Activated T-helper 1 cell treated with anti-CD3 and anti-CD28 coated beads, Interleukin-12 subunit alpha, Interleukin-12 subunit beta, Interleukin-2, Interleukin-4 antibody, amounts not matched to agents 30 ng/mL and 10 ng/mL and 1 ng/mL, durations not matched to agents 14 hours and 24 hours and 36 hours (primary cell): ENCODE data around the gene FAIM2. TPM values are rescaled to one million over a fixed set of nuclear protein-coding genes. Genes with fewer than 3 reads are reported as not detected.

Experiments
- DNase-seq: peaks from one replicate; pipeline ENCODE4 v3.0.0; 2021; ENCODE audit warnings: low spot score
- H3K27ac Mint-ChIP-seq: one replicate; pipeline ENCODE4 v1.8.0; 2021; ENCODE audit warnings: mild to moderate bottlenecking, mixed read lengths
- H3K27me3 Mint-ChIP-seq: one replicate; pipeline ENCODE4 v1.8.0; 2022; ENCODE audit warnings: mild to moderate bottlenecking, moderate library complexity, mixed read lengths; ENCODE audit not compliant: insufficient read depth
- H3K36me3 Mint-ChIP-seq: one replicate; pipeline ENCODE4 v1.8.0; 2021; ENCODE audit warnings: low read depth, mixed read lengths
- H3K4me1 Mint-ChIP-seq: one replicate; pipeline ENCODE4 v1.8.0; 2021; ENCODE audit warnings: low read depth, mixed read lengths
- H3K4me3 Mint-ChIP-seq: one replicate; pipeline ENCODE4 v1.8.0; 2021; ENCODE audit warnings: mild to moderate bottlenecking, moderate library complexity, mixed read lengths
- H3K9me3 Mint-ChIP-seq: one replicate; pipeline ENCODE4 v1.8.0; 2021; ENCODE audit warnings: mixed read lengths
- intact Hi-C: fragments of 100-400 bp; cut with micrococcal nuclease; formaldehyde crosslinking; loops from one replicate; pipeline ENCODE4 v1.15.1; 2024
- total RNA-seq: library from RNA; stranded (reverse); gene quantifications from 2 replicates; pipeline ENCODE4 v1.2.3, GENCODE V29; 2022

FAIM2 gene
- total RNA-seq, 1 donor from 2014 or later, result 0.49 TPM

DNA sequence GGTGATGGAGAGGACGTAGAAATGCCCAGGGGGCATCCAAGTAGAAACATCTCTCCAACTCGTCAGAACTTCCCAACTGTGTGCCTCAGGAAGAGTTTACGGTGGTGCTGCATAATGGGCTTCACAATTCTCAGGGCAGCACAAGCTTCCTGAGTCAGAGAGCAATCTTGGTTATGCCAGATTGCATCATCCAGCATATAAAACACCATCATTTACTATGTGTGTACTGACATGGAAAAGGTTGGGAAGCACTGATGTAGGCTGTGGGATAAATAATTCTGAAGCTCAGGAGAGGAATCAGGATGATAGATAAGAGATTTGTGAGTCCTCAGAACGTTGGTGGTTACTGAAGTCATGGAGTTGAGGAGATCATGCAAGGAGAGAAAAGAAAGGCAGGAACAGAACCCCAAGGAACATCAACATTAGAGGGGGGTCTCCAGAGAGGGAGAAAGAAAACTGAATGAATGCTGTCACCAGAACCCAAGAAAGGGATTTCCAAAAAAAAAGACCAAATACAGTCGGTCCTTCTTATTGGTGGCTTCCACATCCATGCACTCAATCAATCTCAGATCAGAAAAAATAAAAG lies 70.8 kb downstream of the FAIM2 start:
- H3K4me1 Mint-ChIP-seq, result peaks cover 13% of the 10 kb centered on the region
- no peak for DNase-seq
- H3K4me3 Mint-ChIP-seq, result no peak overlapping the region
- H3K27me3 Mint-ChIP-seq, result peaks cover 20% of the 10 kb centered on the region
- H3K9me3 Mint-ChIP-seq, result no peaks in the 10 kb centered on the region
- H3K27ac Mint-ChIP-seq, result no peak overlapping the region
- H3K36me3 Mint-ChIP-seq, result no peaks in the 10 kb centered on the region
- intact Hi-C loops, result no loop called here

DNA sequence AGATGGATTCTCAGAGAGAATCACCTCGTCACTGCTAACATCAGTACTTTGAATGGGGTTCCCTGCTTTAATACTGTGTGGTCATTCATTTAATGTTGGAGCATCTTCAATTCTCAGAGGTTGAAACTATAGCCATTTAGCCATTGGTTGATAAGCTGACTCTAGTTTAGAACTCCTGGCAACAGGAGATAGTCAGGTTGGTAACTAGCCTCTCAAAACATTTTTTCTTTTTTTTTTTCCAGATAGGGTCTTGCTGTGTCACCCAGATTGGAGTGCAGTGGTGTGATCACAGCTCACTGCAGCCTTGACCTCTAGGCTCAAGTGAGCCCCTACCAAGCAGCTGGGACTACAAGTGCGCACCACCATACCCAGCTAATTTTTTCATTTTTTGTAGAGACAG lies 72.0 kb downstream of the FAIM2 start:
- intact Hi-C loops, result no loop called here
- H3K9me3 Mint-ChIP-seq, result no peaks in the 10 kb centered on the region
- DNase-seq, result no peak
- H3K4me3 Mint-ChIP-seq, result no peak overlapping the region
- no peaks in the 10 kb centered on the region for H3K36me3 Mint-ChIP-seq
- H3K27me3 Mint-ChIP-seq, result peaks cover 24% of the 10 kb centered on the region
- H3K27ac Mint-ChIP-seq, result no peak overlapping the region
- peaks cover 21% of the 10 kb centered on the region for H3K4me1 Mint-ChIP-seq

DNA sequence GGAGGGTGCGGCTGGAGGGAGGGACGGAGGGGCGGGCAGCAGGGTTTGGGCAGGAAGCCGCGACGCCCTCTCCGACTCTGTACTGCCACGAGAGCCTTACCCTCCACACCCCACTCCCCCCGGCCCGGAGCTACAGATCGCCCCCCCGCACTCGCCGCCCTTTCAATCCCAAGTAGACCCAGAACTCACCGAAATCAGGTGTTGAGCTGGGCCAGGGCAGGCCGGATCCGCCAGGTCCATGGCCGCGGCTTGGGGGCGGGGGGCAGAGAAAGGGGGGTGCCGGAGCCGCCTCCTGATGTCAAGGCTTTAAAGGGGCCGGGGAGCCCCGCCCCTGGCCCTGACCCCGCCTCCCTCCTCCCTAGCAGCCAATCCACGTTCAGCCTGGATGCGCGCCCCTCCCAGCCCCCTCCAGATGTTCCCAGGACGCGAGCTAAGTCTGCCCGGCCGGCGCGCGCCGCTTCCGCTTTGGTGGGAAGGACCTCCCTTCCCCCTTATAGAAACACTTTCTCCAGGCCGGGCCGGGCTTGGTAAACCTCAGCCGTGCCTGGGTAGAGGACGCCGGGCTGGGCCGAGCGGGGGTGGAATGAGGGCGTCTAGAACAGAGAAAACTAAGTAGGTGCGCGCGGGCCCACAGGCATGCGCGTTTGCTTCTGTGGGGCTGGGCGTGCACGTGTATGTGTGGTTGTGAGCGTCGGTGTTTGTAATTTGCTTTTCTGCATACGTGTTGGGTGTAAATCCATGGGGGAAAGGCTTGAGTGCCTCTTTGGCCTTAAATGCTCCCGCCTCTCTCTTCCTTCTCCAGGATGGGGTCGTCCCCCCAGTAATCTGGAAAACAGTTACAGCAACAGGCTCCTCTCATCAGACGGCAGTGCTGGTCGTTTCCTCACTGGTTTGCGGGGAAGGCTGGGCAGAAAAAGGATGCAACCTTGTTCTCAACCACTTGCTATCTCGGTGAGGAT lies 75.3 kb downstream of the FAIM2 start, which contains the start of gene NCKAP5L:
TSS of gene NCKAP5L (minus strand) at position 281 of the 959 bp plus-strand sequence. CDS start 24,369 bp downstream, outside the sequence.
- Mint-ChIP-seq H3K36me3 (no peaks in the 10 kb centered on the region), H3K27me3 (peaks cover 24% of the 10 kb centered on the region), H3K4me1 (peaks cover 28% of the 10 kb centered on the region), H3K9me3 (no peaks in the 10 kb centered on the region), H3K4me3 (peak within 1 kb of the TSS; percentile 96), H3K27ac (peak within 1 kb of the TSS; percentile 91)
- peak; percentile 86 for DNase-seq
- intact Hi-C loops, result loop anchor here (1.0 to 2.0 kb wide), 5 partner anchors 14 to 640 kb away; partner anchors contain the start of genes PRPF40B, TMBIM6 and TUBA1A

DNA sequence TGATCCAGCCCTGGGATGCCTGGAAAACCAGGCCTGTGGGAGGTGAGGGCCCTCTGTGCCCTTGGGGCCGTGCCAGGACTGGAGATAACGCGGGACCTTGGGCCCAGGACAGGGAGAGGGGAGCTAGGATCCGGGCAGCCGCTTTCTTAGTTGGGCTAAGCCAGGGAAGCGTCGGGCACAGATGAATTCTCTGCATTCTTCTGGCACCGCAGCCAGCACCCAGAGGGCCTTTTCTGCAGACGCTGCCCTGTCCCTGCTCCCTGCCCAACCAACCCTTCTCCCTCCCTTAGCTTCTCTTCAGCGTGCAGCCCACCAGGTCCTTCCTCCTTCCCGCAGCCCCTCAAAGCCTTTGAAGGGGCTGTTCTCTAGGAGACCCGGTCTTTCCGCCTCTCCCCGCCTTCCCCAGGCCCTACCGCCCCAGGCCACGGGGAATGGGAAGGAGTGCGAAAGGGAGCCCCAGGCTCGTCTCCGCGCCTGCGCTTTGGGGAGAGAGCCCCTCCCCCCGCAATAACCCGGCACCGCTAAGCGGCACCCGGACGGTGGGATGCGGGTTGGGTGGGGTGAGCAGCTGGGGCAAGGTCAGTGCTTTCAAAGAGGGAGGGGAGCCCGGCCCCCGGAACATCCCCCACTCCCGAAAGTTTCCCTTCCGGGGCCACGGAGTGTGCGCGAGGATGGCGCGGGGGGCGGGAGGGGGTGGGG lies 76.2 kb downstream of the FAIM2 start:
- Mint-ChIP-seq H3K9me3 (no peaks in the 10 kb centered on the region), H3K4me3 (peak overlapping the region; percentile 96), H3K4me1 (peaks cover 28% of the 10 kb centered on the region), H3K27ac (no peak overlapping the region), H3K36me3 (no peaks in the 10 kb centered on the region), H3K27me3 (peaks cover 20% of the 10 kb centered on the region)
- intact Hi-C loops, result loop anchor here (1.0 to 2.0 kb wide), 5 partner anchors 15 to 639 kb away; partner anchors contain the start of genes PRPF40B, TMBIM6 and TUBA1A
- DNase-seq, result no peak

DNA sequence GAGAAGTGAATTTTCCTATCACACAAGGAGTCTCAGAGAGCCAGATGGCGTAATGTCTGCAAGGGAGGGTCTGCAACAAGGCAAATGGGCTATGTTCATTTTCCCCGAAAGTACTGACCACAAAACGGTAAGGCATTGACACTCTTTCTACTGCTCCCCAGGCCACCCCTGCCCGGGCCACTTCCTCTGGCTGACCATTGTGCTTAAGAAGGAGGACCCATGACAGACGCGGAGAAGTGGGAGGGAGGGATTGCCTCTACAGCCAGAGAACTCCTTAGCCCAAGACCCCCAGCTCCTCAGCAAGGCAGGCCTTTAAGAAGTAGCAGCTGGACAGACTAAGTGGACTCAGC lies 76.7 kb downstream of the FAIM2 start:
- H3K9me3 Mint-ChIP-seq, result no peaks in the 10 kb centered on the region
- peaks cover 28% of the 10 kb centered on the region for H3K4me1 Mint-ChIP-seq
- no peaks in the 10 kb centered on the region for H3K36me3 Mint-ChIP-seq
- peaks cover 18% of the 10 kb centered on the region for H3K27me3 Mint-ChIP-seq
- peak overlapping the region; percentile 73 for H3K4me3 Mint-ChIP-seq
- DNase-seq, result no peak
- intact Hi-C loops, result no loop called here
- no peak overlapping the region for H3K27ac Mint-ChIP-seq

DNA sequence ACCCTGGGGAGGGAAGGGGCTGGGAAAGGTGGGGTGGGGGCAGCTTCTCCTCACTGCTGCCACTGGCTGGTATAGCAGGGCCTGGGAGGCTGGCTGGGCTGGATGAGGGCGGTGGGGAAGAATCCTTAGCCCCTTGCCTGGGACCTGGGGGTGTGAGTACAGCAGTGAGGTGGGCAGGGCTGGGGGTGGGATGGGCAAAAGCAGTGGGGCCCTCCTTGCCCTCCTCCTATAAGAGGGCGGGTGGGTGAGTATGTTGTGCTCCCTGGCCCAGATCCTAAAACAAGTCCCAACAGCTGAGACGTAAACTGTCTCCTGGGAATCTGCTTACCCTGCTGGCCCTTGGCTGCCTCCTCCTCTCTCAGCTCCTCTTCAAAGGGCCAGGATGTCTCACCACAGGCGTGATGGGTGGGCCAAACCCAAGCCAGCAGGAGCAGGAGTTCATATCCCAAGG lies 77.7 kb downstream of the FAIM2 start:
- H3K4me3 Mint-ChIP-seq, result peak overlapping the region; percentile 73
- peaks cover 16% of the 10 kb centered on the region for H3K27me3 Mint-ChIP-seq
- no peak overlapping the region for H3K27ac Mint-ChIP-seq
- no peak for DNase-seq
- no peaks in the 10 kb centered on the region for H3K36me3 Mint-ChIP-seq
- peaks cover 35% of the 10 kb centered on the region for H3K4me1 Mint-ChIP-seq
- intact Hi-C loops, result no loop called here
- H3K9me3 Mint-ChIP-seq, result no peaks in the 10 kb centered on the region

DNA sequence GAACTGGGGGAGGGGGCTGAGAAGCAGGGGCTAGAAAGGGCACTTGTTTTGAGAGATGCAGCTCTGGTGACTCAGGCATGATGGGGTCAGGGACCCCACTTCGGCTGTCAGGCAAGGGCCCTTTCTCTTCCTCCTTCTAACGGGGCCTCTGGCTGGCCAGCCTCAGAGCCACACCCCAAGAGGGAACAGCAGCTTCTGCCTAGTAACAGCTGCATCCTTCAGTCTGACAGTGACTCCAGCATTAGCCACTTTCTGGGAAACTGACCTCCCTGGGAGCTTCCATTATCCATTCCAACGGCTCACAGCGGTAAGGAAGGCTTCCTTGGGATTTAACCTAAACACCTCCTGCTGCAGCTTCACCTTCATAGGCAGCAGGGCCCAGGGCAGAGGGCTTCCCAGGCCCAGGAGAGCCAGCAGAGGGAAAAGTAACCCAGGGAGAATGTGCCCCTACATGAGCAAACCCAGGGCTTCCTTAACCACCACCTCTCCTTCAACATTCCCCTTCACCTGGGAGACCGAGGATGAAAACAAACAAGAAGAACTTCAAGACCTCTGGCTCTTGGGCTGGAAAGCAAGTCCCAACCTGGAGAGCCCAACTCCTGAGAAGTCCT lies 78.2 kb downstream of the FAIM2 start:
- no peaks in the 10 kb centered on the region for H3K9me3 Mint-ChIP-seq
- no peaks in the 10 kb centered on the region for H3K36me3 Mint-ChIP-seq
- intact Hi-C loops, result no loop called here
- peaks cover 15% of the 10 kb centered on the region for H3K27me3 Mint-ChIP-seq
- H3K27ac Mint-ChIP-seq, result no peak overlapping the region
- H3K4me3 Mint-ChIP-seq, result no peak overlapping the region
- no peak for DNase-seq
- peaks cover 38% of the 10 kb centered on the region for H3K4me1 Mint-ChIP-seq

DNA sequence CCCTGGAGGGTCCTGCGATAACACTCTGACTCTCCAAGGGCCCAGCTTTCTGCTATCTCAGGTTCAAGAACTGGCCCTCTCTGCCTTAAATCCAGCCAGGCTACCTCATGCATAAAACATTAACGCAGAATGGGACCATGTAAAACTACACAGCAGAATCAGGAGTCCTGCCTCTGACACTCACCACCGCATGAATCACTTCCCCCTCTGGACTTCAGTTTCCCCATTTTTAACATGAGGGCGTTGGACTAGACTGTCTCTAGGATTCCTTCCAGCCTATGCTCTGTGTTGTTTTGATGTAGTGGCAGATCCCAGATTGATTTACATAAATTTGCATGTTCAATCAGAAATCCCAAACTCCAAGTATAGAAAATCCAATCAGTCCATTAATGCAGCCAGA lies 78.8 kb downstream of the FAIM2 start:
- Mint-ChIP-seq H3K9me3 (no peaks in the 10 kb centered on the region), H3K36me3 (no peaks in the 10 kb centered on the region), H3K27ac (no peak overlapping the region), H3K4me3 (no peak overlapping the region), H3K27me3 (peaks cover 10% of the 10 kb centered on the region), H3K4me1 (peaks cover 38% of the 10 kb centered on the region)
- DNase-seq, result no peak
- intact Hi-C loops, result no loop called here

DNA sequence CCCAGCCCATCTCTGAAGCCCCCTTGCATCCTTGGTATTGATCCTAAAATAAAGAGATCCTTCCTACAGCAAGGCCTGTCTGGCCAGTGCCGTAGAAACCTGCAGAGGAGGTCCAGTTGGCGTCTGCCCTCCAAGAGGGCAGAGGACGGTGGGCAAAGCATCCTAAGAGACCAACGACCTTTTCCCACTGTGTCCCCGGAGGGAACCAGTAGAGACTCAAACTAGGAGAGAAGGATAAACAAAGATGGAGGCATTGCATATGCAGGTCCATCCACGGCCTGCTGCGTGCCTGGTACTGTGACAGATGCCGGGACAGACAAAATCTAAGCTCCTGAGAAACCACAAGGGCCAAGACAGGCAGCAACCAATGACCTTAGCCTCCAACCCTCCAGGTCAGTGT lies 79.3 kb downstream of the FAIM2 start:
- Mint-ChIP-seq H3K9me3 (no peaks in the 10 kb centered on the region), H3K36me3 (no peaks in the 10 kb centered on the region), H3K4me3 (no peak overlapping the region), H3K4me1 (peaks cover 37% of the 10 kb centered on the region), H3K27me3 (peaks cover 10% of the 10 kb centered on the region), H3K27ac (no peak overlapping the region)
- intact Hi-C loops, result no loop called here
- no peak for DNase-seq

DNA sequence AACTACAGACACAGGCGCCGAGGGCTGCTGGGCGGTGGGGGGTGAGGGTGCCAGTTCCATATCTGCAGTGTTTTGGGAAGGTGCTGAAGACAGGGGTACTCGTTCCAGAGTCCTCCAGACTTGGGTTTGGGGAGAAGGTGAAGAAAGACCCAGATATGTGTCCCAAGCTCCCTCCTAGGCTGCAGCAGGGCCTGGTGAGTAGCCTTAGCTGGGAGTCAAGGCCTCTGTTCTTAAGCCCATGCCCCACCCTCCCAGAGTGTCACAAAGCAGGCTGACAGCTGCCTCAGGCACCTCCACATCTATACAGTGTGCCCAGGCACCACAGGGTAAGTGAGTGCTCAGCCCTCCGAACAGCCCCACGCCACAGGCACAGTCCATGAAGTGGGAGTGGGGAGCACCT lies 79.7 kb downstream of the FAIM2 start:
- Mint-ChIP-seq H3K27me3 (peaks cover 8% of the 10 kb centered on the region), H3K4me1 (peaks cover 32% of the 10 kb centered on the region), H3K4me3 (no peak overlapping the region), H3K9me3 (no peaks in the 10 kb centered on the region), H3K27ac (no peak overlapping the region), H3K36me3 (no peaks in the 10 kb centered on the region)
- intact Hi-C loops, result no loop called here
- no peak for DNase-seq

DNA sequence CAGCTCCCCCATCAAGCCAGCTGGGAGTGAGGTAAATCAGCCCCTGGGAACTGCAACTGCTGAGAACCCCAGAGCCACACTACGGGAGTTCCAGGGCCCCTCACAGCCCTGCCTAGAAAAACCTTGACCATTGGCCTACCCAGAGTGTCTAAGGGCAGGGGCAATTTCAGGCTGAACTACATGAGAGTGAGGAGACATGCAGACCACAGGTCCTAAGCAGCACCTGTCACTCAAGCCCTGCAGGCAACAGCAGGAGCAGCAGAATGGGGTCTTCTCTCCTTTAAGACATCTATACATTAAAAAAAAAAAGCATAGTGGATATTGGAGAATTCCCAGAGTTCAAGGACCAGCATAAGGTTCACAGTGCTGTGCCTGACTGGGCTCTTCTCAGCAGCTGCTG lies 80.3 kb downstream of the FAIM2 start:
- peaks cover 26% of the 10 kb centered on the region for H3K4me1 Mint-ChIP-seq
- no peaks in the 10 kb centered on the region for H3K9me3 Mint-ChIP-seq
- H3K27me3 Mint-ChIP-seq, result peaks cover 4% of the 10 kb centered on the region
- no peaks in the 10 kb centered on the region for H3K36me3 Mint-ChIP-seq
- no peak overlapping the region for H3K4me3 Mint-ChIP-seq
- no peak for DNase-seq
- no peak overlapping the region for H3K27ac Mint-ChIP-seq
- intact Hi-C loops, result no loop called here

DNA sequence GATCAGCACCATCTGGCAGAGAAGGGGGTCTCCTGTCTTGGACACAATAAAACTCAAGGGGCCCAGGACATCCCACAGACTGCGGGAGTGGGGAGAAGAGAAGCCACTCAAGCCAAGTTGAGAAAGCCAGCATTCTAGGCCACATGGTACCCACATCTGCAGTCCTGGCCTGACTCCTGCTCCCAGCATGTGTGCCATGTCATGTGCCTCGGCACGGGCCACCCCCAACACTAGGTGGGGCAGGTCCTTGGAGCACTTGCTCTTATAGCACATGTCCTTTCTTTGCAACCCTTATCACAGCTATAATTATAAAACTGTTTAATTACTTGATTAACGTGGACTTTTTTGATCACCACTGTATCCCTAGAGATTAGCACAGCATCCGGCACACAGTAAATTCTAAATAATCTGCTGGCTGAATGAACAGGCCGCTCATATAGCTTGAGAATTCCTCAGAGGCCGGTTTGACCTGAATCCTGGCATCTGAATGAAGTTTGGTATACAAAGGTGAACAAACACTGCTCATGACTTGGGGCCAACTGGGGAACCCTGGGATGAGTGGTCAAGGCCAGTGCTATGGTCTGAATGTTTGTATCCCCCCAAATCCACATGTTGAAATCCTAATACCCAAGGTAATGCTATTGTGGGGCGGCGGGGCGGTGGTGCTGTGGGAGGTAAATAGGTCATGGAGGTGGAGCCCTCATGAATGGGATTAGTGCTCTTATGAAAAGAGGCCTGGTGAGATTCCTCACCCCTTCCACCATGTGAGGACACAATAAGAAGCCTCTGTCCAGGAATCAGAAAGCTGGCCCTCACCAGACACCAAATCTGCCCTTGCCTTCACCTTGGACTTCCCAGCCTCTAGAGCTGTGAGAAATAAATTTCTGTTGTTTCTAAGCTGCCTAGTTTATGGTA lies 82.1 kb downstream of the FAIM2 start:
- Mint-ChIP-seq H3K4me3 (no peak overlapping the region), H3K27ac (peak overlapping the region; percentile 29), H3K9me3 (no peaks in the 10 kb centered on the region), H3K36me3 (no peaks in the 10 kb centered on the region), H3K27me3 (no peaks in the 10 kb centered on the region), H3K4me1 (peaks cover 16% of the 10 kb centered on the region)
- intact Hi-C loops, result no loop called here
- no peak for DNase-seq
